ENCODE results near the gene SRGAP1.

Gene SRGAP1

GRCh38 chr12:63906876-63907275 lies 62.4 kb downstream of the SRGAP1 start:
- DNase-seq (ENCODE audit: low read depth) = no peak

- no peak for DNase-seq (ENCODE audit: low read depth)
These were observed 63.1 kb downstream of the SRGAP1 start for GRCh38 chr12:63907561-63907960.

GRCh38 chr12:63909746-63910145 lies 65.2 kb downstream of the SRGAP1 start:
- DNase-seq (ENCODE audit: low read depth) = no peak

- DNase-seq (ENCODE audit: low read depth) = no peak
These were observed 66.8 kb downstream of the SRGAP1 start for GRCh38 chr12:63911341-63911740.

GRCh38 chr12:63912651-63913050 lies 68.2 kb downstream of the SRGAP1 start:
- DNase-seq (ENCODE audit: low read depth) = no peak

- no peak for DNase-seq (ENCODE audit: low read depth)
These were observed 69.4 kb downstream of the SRGAP1 start for GRCh38 chr12:63913929-63914328.

GRCh38 chr12:63915105-63915800 lies 70.8 kb downstream of the SRGAP1 start:
- no peak for DNase-seq (ENCODE audit: low read depth)

- no peak for DNase-seq (ENCODE audit: low read depth)
These were observed 72.3 kb downstream of the SRGAP1 start for GRCh38 chr12:63916561-63917476.

GRCh38 chr12:63917477-63917862 lies 73.0 kb downstream of the SRGAP1 start:
- no peak for DNase-seq (ENCODE audit: low read depth)

- no peak for DNase-seq (ENCODE audit: low read depth)
These were observed 73.6 kb downstream of the SRGAP1 start for GRCh38 chr12:63917864-63918799.

- DNase-seq (ENCODE audit: low read depth) = no peak
These were observed 74.3 kb downstream of the SRGAP1 start for GRCh38 chr12:63918800-63919300.

GRCh38 chr12:63919756-63920155 lies 75.3 kb downstream of the SRGAP1 start:
- DNase-seq (ENCODE audit: low read depth) = no peak

- DNase-seq (ENCODE audit: low read depth) = no peak
These were observed 76.7 kb downstream of the SRGAP1 start for GRCh38 chr12:63921157-63921556.

- DNase-seq (ENCODE audit: low read depth) = no peak
These were observed 78.0 kb downstream of the SRGAP1 start for GRCh38 chr12:63922474-63922873.

GRCh38 chr12:63924781-63925180 lies 80.3 kb downstream of the SRGAP1 start:
- no peak for DNase-seq (ENCODE audit: low read depth)

- no peak for DNase-seq (ENCODE audit: low read depth)
These were observed 83.0 kb downstream of the SRGAP1 start for GRCh38 chr12:63927511-63927910.

GRCh38 chr12:63928305-63928704 lies 83.8 kb downstream of the SRGAP1 start:
- DNase-seq (ENCODE audit: low read depth) = peak; percentile 2

GRCh38 chr12:63929426-63929825 lies 84.9 kb downstream of the SRGAP1 start:
- no peak for DNase-seq (ENCODE audit: low read depth)

- DNase-seq (ENCODE audit: low read depth) = no peak
These were observed 86.5 kb downstream of the SRGAP1 start for GRCh38 chr12:63930971-63931370.

- no peak for DNase-seq (ENCODE audit: low read depth)
These were observed 87.2 kb downstream of the SRGAP1 start for GRCh38 chr12:63931703-63932102.

GRCh38 chr12:63934936-63935335 lies 90.4 kb downstream of the SRGAP1 start:
- DNase-seq (ENCODE audit: low read depth) = no peak

- DNase-seq (ENCODE audit: low read depth) = no peak
These were observed 90.9 kb downstream of the SRGAP1 start for GRCh38 chr12:63935361-63935760.

Measured in activated T-cell treated with anti-CD3 and anti-CD28 coated beads for 48 hours (primary cell).